Measurements from ENCODE around the gene LSAMP. TPM values are rescaled to one million over a fixed set of nuclear protein-coding genes. Genes with fewer than 3 reads are reported as not detected.
A peak's percentile ranks its signal among the peaks of the same experiment; 100 is the strongest.
"Not testable (repeated sequence)": the region's sequence is repeated elsewhere in the genome, so short reads cannot be mapped to it uniquely, and the experiment has no call there.

The LSAMP gene
- total and polyA plus RNA-seq, 2 of the 13 experiments (the other 11 are each of a cell fraction or from before 2014, with no cell fraction given), result not detected

DNA sequence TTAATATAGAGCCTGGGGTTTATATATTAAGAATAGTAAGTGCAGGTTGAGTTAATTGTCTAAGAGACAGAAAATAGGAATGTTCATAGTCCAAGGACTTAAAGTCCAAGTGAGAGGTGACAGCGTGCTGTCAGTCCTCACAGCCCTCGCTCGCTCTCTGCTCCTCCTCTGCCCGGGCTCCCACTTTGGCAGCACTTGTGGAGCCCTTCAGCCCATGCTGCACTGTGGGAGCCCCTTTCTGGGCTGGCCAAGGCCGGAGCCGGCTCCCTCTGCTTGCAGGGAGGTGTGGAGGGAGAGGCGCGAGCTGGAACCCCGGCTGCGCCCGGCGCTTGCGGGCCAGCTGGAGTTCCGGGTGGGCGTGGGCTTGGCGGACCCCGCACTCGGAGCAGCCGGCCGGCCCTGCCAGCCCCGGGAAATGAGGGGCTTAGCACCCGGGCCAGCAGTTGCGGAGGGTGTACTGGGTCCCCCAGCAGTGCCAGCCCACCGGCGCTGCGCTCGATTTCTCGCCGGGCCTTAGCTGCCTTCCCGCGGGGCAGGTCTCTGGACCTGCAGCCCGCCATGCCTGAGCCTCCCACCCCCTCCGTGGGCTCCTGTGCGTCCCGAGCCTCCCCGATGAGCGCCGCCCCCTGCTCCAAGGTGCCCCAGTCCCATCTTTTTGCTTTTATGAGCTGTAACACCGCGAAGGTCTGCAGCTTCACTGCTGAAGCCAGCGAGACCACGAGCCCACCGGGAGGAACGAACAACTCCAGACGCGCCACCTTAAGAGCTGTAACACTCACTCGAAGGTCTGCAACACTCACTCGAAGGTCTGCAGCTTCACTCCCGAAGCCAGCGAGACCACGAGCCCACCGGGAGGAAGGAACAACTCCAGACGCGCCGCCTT lies 653.8 kb downstream of the LSAMP start (continued):
- peak; percentile 40 for TF ChIP-seq ZNF883 (CRISPR knock-in tag; IDR thresholded peaks at IDR 0.05; ENCODE audit: not compliant biosample characterization)
- TF ChIP-seq, protein P1, sequence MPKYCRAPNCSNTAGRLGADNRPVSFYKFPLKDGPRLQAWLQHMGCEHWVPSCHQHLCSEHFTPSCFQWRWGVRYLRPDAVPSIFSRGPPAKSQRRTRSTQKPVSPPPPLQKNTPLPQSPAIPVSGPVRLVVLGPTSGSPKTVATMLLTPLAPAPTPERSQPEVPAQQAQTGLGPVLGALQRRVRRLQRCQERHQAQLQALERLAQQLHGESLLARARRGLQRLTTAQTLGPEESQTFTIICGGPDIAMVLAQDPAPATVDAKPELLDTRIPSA (CRISPR knock-in tag; IDR thresholded peaks at IDR 0.05; ENCODE audit: borderline replicate concordance), result peak; percentile 52; the same call in 1 of the 2 replicates
- TF ChIP-seq ZNF501 (CRISPR knock-in tag; IDR thresholded peaks at IDR 0.05), result 0 out of 2 replicates have a peak, but pooled peaks have one; percentile 9
- 0 out of 2 replicates have a peak, but pooled peaks have one; percentile 47 for TF ChIP-seq ZNF724P (CRISPR knock-in tag; IDR thresholded peaks at IDR 0.05; ENCODE audit: borderline replicate concordance)
- TF ChIP-seq, protein P2, sequence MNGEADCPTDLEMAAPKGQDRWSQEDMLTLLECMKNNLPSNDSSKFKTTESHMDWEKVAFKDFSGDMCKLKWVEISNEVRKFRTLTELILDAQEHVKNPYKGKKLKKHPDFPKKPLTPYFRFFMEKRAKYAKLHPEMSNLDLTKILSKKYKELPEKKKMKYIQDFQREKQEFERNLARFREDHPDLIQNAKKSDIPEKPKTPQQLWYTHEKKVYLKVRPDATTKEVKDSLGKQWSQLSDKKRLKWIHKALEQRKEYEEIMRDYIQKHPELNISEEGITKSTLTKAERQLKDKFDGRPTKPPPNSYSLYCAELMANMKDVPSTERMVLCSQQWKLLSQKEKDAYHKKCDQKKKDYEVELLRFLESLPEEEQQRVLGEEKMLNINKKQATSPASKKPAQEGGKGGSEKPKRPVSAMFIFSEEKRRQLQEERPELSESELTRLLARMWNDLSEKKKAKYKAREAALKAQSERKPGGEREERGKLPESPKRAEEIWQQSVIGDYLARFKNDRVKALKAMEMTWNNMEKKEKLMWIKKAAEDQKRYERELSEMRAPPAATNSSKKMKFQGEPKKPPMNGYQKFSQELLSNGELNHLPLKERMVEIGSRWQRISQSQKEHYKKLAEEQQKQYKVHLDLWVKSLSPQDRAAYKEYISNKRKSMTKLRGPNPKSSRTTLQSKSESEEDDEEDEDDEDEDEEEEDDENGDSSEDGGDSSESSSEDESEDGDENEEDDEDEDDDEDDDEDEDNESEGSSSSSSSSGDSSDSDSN (CRISPR knock-in tag; IDR thresholded peaks at IDR 0.05), result peak; percentile 54
- TF ChIP-seq NCOR1 (IDR thresholded peaks at IDR 0.05; ENCODE audit: borderline replicate concordance, low read length), result peak; percentile 48; the same call in 1 of the 2 replicates
- TF ChIP-seq, protein P3, sequence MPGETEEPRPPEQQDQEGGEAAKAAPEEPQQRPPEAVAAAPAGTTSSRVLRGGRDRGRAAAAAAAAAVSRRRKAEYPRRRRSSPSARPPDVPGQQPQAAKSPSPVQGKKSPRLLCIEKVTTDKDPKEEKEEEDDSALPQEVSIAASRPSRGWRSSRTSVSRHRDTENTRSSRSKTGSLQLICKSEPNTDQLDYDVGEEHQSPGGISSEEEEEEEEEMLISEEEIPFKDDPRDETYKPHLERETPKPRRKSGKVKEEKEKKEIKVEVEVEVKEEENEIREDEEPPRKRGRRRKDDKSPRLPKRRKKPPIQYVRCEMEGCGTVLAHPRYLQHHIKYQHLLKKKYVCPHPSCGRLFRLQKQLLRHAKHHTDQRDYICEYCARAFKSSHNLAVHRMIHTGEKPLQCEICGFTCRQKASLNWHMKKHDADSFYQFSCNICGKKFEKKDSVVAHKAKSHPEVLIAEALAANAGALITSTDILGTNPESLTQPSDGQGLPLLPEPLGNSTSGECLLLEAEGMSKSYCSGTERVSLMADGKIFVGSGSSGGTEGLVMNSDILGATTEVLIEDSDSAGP (CRISPR knock-in tag; IDR thresholded peaks at IDR 0.05; ENCODE audit: borderline replicate concordance), result peak; percentile 15; the same call in 1 of the 2 replicates
- TF ChIP-seq ZSCAN29 (CRISPR knock-in tag; conservative IDR thresholded peaks at IDR 0.05), result 0 out of 2 replicates have a peak, but pooled peaks have one; percentile 10
- TF ChIP-seq YEATS4 (CRISPR knock-in tag; IDR thresholded peaks at IDR 0.05; ENCODE audit: borderline replicate concordance), result peak; percentile 17; the same call in 1 of the 2 replicates
- TF ChIP-seq, protein P4, sequence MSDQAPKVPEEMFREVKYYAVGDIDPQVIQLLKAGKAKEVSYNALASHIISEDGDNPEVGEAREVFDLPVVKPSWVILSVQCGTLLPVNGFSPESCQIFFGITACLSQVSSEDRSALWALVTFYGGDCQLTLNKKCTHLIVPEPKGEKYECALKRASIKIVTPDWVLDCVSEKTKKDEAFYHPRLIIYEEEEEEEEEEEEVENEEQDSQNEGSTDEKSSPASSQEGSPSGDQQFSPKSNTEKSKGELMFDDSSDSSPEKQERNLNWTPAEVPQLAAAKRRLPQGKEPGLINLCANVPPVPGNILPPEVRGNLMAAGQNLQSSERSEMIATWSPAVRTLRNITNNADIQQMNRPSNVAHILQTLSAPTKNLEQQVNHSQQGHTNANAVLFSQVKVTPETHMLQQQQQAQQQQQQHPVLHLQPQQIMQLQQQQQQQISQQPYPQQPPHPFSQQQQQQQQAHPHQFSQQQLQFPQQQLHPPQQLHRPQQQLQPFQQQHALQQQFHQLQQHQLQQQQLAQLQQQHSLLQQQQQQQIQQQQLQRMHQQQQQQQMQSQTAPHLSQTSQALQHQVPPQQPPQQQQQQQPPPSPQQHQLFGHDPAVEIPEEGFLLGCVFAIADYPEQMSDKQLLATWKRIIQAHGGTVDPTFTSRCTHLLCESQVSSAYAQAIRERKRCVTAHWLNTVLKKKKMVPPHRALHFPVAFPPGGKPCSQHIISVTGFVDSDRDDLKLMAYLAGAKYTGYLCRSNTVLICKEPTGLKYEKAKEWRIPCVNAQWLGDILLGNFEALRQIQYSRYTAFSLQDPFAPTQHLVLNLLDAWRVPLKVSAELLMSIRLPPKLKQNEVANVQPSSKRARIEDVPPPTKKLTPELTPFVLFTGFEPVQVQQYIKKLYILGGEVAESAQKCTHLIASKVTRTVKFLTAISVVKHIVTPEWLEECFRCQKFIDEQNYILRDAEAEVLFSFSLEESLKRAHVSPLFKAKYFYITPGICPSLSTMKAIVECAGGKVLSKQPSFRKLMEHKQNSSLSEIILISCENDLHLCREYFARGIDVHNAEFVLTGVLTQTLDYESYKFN (CRISPR knock-in tag; conservative IDR thresholded peaks at IDR 0.05), result peak; percentile 44
- TF ChIP-seq HDAC1 (CRISPR knock-in tag; IDR thresholded peaks at IDR 0.05), result peak; percentile 58; the same call in 1 of the 2 replicates
- TF ChIP-seq HNRNPLL (IDR thresholded peaks at IDR 0.05; ENCODE audit: low read depth, low read length, poor library complexity, severe bottlenecking), result peak; percentile 21
- TF ChIP-seq SNAI1 (CRISPR knock-in tag; IDR thresholded peaks at IDR 0.05; ENCODE audit: borderline replicate concordance), result peak; percentile 41; the same call in 1 of the 2 replicates
- 0 out of 2 replicates have a peak, but pooled peaks have one; percentile 10 for TF ChIP-seq ZNF441 (CRISPR knock-in tag; IDR thresholded peaks at IDR 0.05; ENCODE audit: borderline replicate concordance)
- peak; percentile 29; the same call in 1 of the 2 replicates for TF ChIP-seq HNF4G (IDR thresholded peaks at IDR 0.05; ENCODE audit: borderline replicate concordance, low read depth, low read length)
- not testable (repeated sequence) for TF ChIP-seq HNF4G (CRISPR knock-in tag; IDR thresholded peaks at IDR 0.05; ENCODE audit: borderline replicate concordance, low read depth)

All from HepG2 (cell line).